Activated T-cell treated with anti-CD3 and anti-CD28 coated beads, Interleukin-2, amount 50 U/mL, for 72 hours (primary cell): Measurements from ENCODE around the gene MYOZ3. TPM values are rescaled to one million over a fixed set of nuclear protein-coding genes. Genes with fewer than 3 reads are reported as not detected.

ENCODE experiments used
- ATAC-seq, 2 donors: fragments of 150-1000 bp; cut with Tn5 transposase; replicated peaks in 1 of 2; 2 replicates each; pipeline ENCODE4 v1.10.0; 2021; ENCODE audit warnings: moderate library complexity in 2 of 2, mild to moderate bottlenecking in 1 of 2
- DNase-seq, 2 donors: peaks; one replicate each; pipeline ENCODE4 v3.0.0; 2021 to 2022; ENCODE audit warnings: mixed read lengths in 1 of 2
- H3K27ac Mint-ChIP-seq: one replicate; pipeline ENCODE4 v1.8.0; 2022; ENCODE audit warnings: mild to moderate bottlenecking, moderate library complexity, mixed read lengths
- H3K27me3 Mint-ChIP-seq: one replicate; pipeline ENCODE4 v1.8.0; 2022; ENCODE audit warnings: low read depth, mixed read lengths
- H3K36me3 Mint-ChIP-seq, 2 donors: one replicate each; pipeline ENCODE4 v1.8.0; 2022; ENCODE audit warnings: mixed read lengths in 2 of 2, mild to moderate bottlenecking in 1 of 2; ENCODE audit not compliant: insufficient read depth in 2 of 2
- H3K4me1 Mint-ChIP-seq: one replicate; pipeline ENCODE4 v1.8.0; 2022; ENCODE audit warnings: low read depth, mixed read lengths
- H3K4me3 Mint-ChIP-seq, 2 donors: one replicate each; pipeline ENCODE4 v1.8.0; 2022; ENCODE audit warnings: mild to moderate bottlenecking in 2 of 2, mixed read lengths in 2 of 2, moderate library complexity in 2 of 2
- H3K9me3 Mint-ChIP-seq, 2 donors: one replicate each; pipeline ENCODE4 v1.8.0; 2022; ENCODE audit warnings: mixed read lengths in 2 of 2
- total RNA-seq, 2 donors: library from RNA; stranded (reverse); gene quantifications; one replicate each; pipeline ENCODE4 v1.2.3, GENCODE V29; 2022

Gene MYOZ3
- total RNA-seq, 2 donors from 2014 or later: 0.16 TPM; not detected in 1

- Mint-ChIP-seq H3K9me3 (no peaks in the 10 kb centered on the region), H3K36me3 (no peaks in the 10 kb centered on the region), H3K4me3 (no peak overlapping the region), H3K4me1 (no peaks in the 10 kb centered on the region), H3K27me3 (peaks cover 11% of the 10 kb centered on the region), H3K27ac (no peak overlapping the region)
- DNase-seq (no peak), ATAC-seq (no peak)
Measured at GRCh38 chr5:150631326-150631701, 29.7 kb upstream of the MYOZ3 start.

- Mint-ChIP-seq H3K36me3 (no peaks in the 10 kb centered on the region), H3K4me1 (no peaks in the 10 kb centered on the region), H3K9me3 (no peaks in the 10 kb centered on the region), H3K27ac (no peak overlapping the region), H3K4me3 (no peak overlapping the region), H3K27me3 (peaks cover 15% of the 10 kb centered on the region)
- ATAC-seq (no peak), DNase-seq (no peak)
Measured at GRCh38 chr5:150632305-150633160, 28.5 kb upstream of the MYOZ3 start.

- peaks cover 15% of the 10 kb centered on the region for H3K27me3 Mint-ChIP-seq
- no peaks in the 10 kb centered on the region for H3K4me1 Mint-ChIP-seq
- DNase-seq (no peak), ATAC-seq (no peak)
- H3K36me3 Mint-ChIP-seq: no peaks in the 10 kb centered on the region
- H3K9me3 Mint-ChIP-seq: no peaks in the 10 kb centered on the region
- no peak overlapping the region for H3K4me3 Mint-ChIP-seq
- H3K27ac Mint-ChIP-seq: no peak overlapping the region
Measured at GRCh38 chr5:150633429-150633828, 27.6 kb upstream of the MYOZ3 start.

GRCh38 chr5:150636391-150637244 lies 24.4 kb upstream of the MYOZ3 start:
- Mint-ChIP-seq H3K36me3 (no peaks in the 10 kb centered on the region), H3K4me3 (no peak overlapping the region), H3K4me1 (no peaks in the 10 kb centered on the region), H3K9me3 (no peaks in the 10 kb centered on the region), H3K27ac (no peak overlapping the region), H3K27me3 (peaks cover 15% of the 10 kb centered on the region)
- no peak for ATAC-seq
- DNase-seq: no peak

- no peaks in the 10 kb centered on the region for H3K9me3 Mint-ChIP-seq
- H3K27me3 Mint-ChIP-seq: peaks cover 15% of the 10 kb centered on the region
- no peak for DNase-seq
- H3K4me3 Mint-ChIP-seq: no peak overlapping the region
- H3K27ac Mint-ChIP-seq: no peak overlapping the region
- no peaks in the 10 kb centered on the region for H3K36me3 Mint-ChIP-seq
- no peaks in the 10 kb centered on the region for H3K4me1 Mint-ChIP-seq
- ATAC-seq: no peak
Measured at GRCh38 chr5:150637245-150638052, 23.6 kb upstream of the MYOZ3 start.

- ATAC-seq (no peak), DNase-seq (no peak)
- no peaks in the 10 kb centered on the region for H3K36me3 Mint-ChIP-seq
- H3K27me3 Mint-ChIP-seq: peaks cover 15% of the 10 kb centered on the region
- no peak overlapping the region for H3K4me3 Mint-ChIP-seq
- no peaks in the 10 kb centered on the region for H3K4me1 Mint-ChIP-seq
- H3K27ac Mint-ChIP-seq: no peak overlapping the region
- H3K9me3 Mint-ChIP-seq: no peaks in the 10 kb centered on the region
Measured at GRCh38 chr5:150638053-150638444, 23.0 kb upstream of the MYOZ3 start.

- Mint-ChIP-seq H3K4me1 (no peaks in the 10 kb centered on the region), H3K4me3 (no peak overlapping the region), H3K9me3 (no peaks in the 10 kb centered on the region), H3K27ac (no peak overlapping the region), H3K36me3 (no peaks in the 10 kb centered on the region), H3K27me3 (peaks cover 15% of the 10 kb centered on the region)
- ATAC-seq (no peak), DNase-seq (no peak)
Measured at GRCh38 chr5:150638488-150639376, 22.3 kb upstream of the MYOZ3 start.

GRCh38 chr5:150639377-150639692 lies 21.7 kb upstream of the MYOZ3 start:
- DNase-seq (no peak), ATAC-seq (no peak)
- H3K27ac Mint-ChIP-seq: no peak overlapping the region
- no peaks in the 10 kb centered on the region for H3K4me1 Mint-ChIP-seq
- H3K4me3 Mint-ChIP-seq: no peak overlapping the region
- H3K9me3 Mint-ChIP-seq: no peaks in the 10 kb centered on the region
- no peaks in the 10 kb centered on the region for H3K36me3 Mint-ChIP-seq
- peaks cover 15% of the 10 kb centered on the region for H3K27me3 Mint-ChIP-seq

- Mint-ChIP-seq H3K4me1 (no peaks in the 10 kb centered on the region), H3K4me3 (no peak overlapping the region), H3K27me3 (peaks cover 15% of the 10 kb centered on the region), H3K9me3 (no peaks in the 10 kb centered on the region), H3K36me3 (no peaks in the 10 kb centered on the region), H3K27ac (no peak overlapping the region)
- no peak for DNase-seq
- ATAC-seq: no peak
Measured at GRCh38 chr5:150639751-150640150, 21.3 kb upstream of the MYOZ3 start.

- Mint-ChIP-seq H3K4me3 (no peak within 1 kb of the TSS), H3K4me1 (no peaks in the 10 kb centered on the region), H3K36me3 (no peaks in the 10 kb centered on the region), H3K9me3 (no peaks in the 10 kb centered on the region), H3K27me3 (peaks cover 15% of the 10 kb centered on the region), H3K27ac (no peak within 1 kb of the TSS)
- ATAC-seq (no peak), DNase-seq (no peak)
Measured at GRCh38 chr5:150640311-150641005, 20.6 kb upstream of the MYOZ3 start, which contains the start of gene SYNPO. SYNPO (plus strand) TSS chr5:150640660; CDS start chr5:150648276, 7,616 bp downstream.

- ATAC-seq (no peak), DNase-seq (no peak)
- Mint-ChIP-seq H3K9me3 (no peaks in the 10 kb centered on the region), H3K36me3 (no peaks in the 10 kb centered on the region), H3K4me3 (no peak overlapping the region), H3K27me3 (peaks cover 12% of the 10 kb centered on the region), H3K4me1 (no peaks in the 10 kb centered on the region), H3K27ac (no peak overlapping the region)
Measured at GRCh38 chr5:150641006-150641570, 20.0 kb upstream of the MYOZ3 start.
